Fibroblast of skin of right biceps (primary cell): ENCODE measurements around the gene CENPP.

Experiments
- DNase-seq: peaks from one replicate; pipeline ENCODE4 v3.0.0-alpha.2; 2013

Gene CENPP

GRCh38 chr9:92513349-92513748 lies 187.6 kb downstream of the CENPP start:
- DNase-seq, result no peak

- no peak for DNase-seq
Observed at GRCh38 chr9:92514635-92515034, 188.9 kb downstream of the CENPP start.

GRCh38 chr9:92516521-92516920 lies 190.8 kb downstream of the CENPP start:
- DNase-seq, result no peak

GRCh38 chr9:92517046-92517445 lies 191.3 kb downstream of the CENPP start:
- DNase-seq, result no peak

- no peak for DNase-seq
Observed at GRCh38 chr9:92518199-92518598, 192.4 kb downstream of the CENPP start.

GRCh38 chr9:92520837-92521236 lies 195.1 kb downstream of the CENPP start:
- no peak for DNase-seq

- DNase-seq, result no peak
Observed at GRCh38 chr9:92522983-92523970, 197.5 kb downstream of the CENPP start.

GRCh38 chr9:92524881-92525280 lies 199.1 kb downstream of the CENPP start:
- DNase-seq, result no peak

- DNase-seq, result peak; percentile 19
Observed at GRCh38 chr9:92525306-92525705, 199.6 kb downstream of the CENPP start.

GRCh38 chr9:92527291-92527828 lies 201.6 kb downstream of the CENPP start:
- no peak for DNase-seq

- DNase-seq, result no peak
Observed at GRCh38 chr9:92527832-92528521, 202.2 kb downstream of the CENPP start.

GRCh38 chr9:92528522-92528849 lies 202.7 kb downstream of the CENPP start:
- DNase-seq, result no peak

GRCh38 chr9:92529124-92529523 lies 203.4 kb downstream of the CENPP start:
- DNase-seq, result no peak

- DNase-seq, result no peak
Observed at GRCh38 chr9:92530893-92531292, 205.1 kb downstream of the CENPP start.

GRCh38 chr9:92534204-92534603 lies 208.5 kb downstream of the CENPP start:
- DNase-seq, result no peak

- DNase-seq, result no peak
Observed at GRCh38 chr9:92534674-92535073, 208.9 kb downstream of the CENPP start.

GRCh38 chr9:92535940-92536850 lies 210.4 kb downstream of the CENPP start, which contains the start of gene ECM2:
ECM2 (minus strand) TSS chr9:92535990; CDS start chr9:92522866, 13,124 bp downstream.
- peak; percentile 71 for DNase-seq

- DNase-seq, result peak; percentile 86
Observed at GRCh38 chr9:92538541-92538940, 212.8 kb downstream of the CENPP start.

- no peak for DNase-seq
Observed at GRCh38 chr9:92543972-92544371, 218.2 kb downstream of the CENPP start.

GRCh38 chr9:92545002-92545510 lies 219.3 kb downstream of the CENPP start:
- no peak for DNase-seq

- DNase-seq, result peak; percentile 61
Observed at GRCh38 chr9:92547356-92547755, 221.6 kb downstream of the CENPP start.

GRCh38 chr9:92550765-92551164 lies 225.0 kb downstream of the CENPP start:
- DNase-seq, result no peak
